ENCODE measurements around the gene WNT2B.

- TF ChIP-seq GATA2 (IDR thresholded peaks at IDR 0.05; ENCODE audit: low read depth, low read length) (no peak), GATA3 (IDR thresholded peaks at IDR 0.05; ENCODE audit: low read depth, low read length) (no peak)
Observed at GRCh38 chr1:112517231-112517630, 8.5 kb downstream of the WNT2B start.

Data from SH-SY5Y (cell line).